ENCODE data around the gene UBASH3B. TPM values are rescaled to one million over a fixed set of nuclear protein-coding genes. Genes with fewer than 3 reads are reported as not detected.

UBASH3B gene
- total RNA-seq, 2 donors from 2014 or later, result 7.0 to 10.6 TPM

DNA sequence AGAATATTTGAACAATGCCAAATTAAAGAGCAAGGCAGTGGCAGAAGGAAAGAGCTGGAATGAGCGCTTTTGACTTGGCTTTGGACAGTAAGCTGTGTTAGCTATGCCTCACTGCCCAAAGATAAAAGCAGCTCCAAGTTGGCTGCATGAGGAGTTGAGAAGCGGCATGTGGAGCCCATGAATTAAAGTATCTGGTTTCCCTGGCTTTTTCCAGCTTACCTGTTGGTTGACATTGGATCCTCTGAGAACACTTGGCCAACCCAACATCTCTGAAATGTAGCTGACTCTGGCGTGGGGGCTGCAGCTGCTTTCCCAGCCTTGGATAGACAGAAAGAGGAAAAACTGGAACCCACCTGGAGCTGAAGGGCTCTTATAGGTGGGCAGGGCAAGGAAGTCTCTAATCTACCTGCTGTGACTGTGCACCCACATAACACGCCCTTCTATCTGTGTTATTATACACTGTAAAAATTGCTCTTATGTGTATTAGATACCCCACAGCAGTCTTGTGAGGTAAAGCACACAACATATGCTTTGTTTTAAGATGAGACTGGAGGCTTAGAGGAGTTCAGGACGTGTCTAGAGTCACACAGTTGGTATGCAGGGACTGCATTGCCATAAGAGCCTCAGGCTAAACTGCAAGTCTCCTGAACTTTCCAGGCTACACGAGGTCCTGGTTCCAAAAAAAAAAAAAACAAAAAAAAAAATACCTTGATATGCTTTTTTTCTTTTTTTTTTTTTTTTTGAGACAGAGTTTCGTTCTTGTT, 5.8 kb downstream of the UBASH3B start:
- no peak overlapping the region for H3K27ac Mint-ChIP-seq
- H3K9me3 Mint-ChIP-seq, result no peaks in the 10 kb centered on the region
- no peaks in the 10 kb centered on the region for H3K27me3 Mint-ChIP-seq
- peaks cover 14% of the 10 kb centered on the region for H3K4me1 Mint-ChIP-seq
- no peaks in the 10 kb centered on the region for H3K36me3 Mint-ChIP-seq (ENCODE audit: low read depth)
- no peak for ATAC-seq (replicated peaks)
- H3K4me3 Mint-ChIP-seq, result no peak overlapping the region

DNA sequence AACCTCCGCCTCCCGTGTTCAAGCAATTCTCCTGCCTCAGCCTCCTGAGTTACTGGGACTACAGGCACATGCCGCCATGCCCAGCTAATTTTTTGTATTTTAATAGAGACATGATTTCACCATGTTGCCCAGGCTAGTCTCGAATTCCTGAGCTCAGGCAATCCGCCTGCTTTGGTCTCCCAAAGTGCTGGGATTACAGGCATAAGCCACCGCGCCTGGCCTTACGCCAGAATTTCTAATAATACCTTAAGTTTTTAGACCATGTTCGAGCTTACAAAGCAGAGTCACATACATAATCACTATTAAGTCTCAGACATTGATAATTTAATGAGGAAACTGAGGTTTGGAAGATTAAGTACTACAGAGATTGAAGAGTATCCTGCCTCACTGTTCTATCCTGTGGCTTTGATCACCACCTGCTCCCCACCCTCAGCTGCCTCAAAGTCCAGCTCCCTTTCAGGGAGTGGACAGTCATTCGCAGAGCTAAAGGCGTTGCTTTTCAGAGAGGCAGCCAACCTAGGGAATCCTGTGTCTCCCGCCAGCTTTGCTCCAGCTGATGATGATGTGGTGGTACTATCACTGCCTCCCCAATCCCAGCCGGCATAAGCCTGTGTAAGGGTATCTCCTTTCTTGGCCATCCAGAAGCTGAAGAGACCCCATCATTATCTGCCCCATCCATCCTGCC, 7.7 kb downstream of the UBASH3B start:
- H3K36me3 Mint-ChIP-seq (ENCODE audit: low read depth), result no peaks in the 10 kb centered on the region
- no peaks in the 10 kb centered on the region for H3K27me3 Mint-ChIP-seq
- H3K27ac Mint-ChIP-seq, result no peak overlapping the region
- no peak for ATAC-seq (replicated peaks)
- H3K4me1 Mint-ChIP-seq, result peaks cover 27% of the 10 kb centered on the region
- H3K4me3 Mint-ChIP-seq, result no peak overlapping the region
- no peaks in the 10 kb centered on the region for H3K9me3 Mint-ChIP-seq

DNA sequence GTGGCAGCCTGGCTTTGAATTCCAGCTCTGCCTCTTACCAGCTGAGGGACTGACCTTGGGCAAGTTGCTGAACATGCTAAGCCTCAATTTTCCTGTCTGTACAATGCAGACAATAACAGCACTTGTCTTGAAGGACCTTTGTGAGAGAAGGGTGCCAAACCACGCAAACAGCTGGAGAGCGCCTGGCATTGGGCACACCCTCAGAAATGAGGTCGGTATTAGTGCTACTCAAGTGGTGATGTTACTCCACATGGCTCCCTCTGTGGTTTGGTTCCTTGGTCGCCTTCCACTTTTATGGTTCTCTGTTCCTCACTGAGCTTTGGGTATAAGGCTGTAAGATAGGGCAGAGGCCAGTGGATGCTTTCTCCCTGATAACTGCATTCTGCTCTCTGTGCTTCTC, 8.2 kb downstream of the UBASH3B start:
- Mint-ChIP-seq H3K36me3 (ENCODE audit: low read depth) (no peaks in the 10 kb centered on the region), H3K27ac (no peak overlapping the region), H3K27me3 (no peaks in the 10 kb centered on the region), H3K9me3 (no peaks in the 10 kb centered on the region), H3K4me3 (no peak overlapping the region), H3K4me1 (peaks cover 32% of the 10 kb centered on the region)
- ATAC-seq (replicated peaks), result no peak

DNA sequence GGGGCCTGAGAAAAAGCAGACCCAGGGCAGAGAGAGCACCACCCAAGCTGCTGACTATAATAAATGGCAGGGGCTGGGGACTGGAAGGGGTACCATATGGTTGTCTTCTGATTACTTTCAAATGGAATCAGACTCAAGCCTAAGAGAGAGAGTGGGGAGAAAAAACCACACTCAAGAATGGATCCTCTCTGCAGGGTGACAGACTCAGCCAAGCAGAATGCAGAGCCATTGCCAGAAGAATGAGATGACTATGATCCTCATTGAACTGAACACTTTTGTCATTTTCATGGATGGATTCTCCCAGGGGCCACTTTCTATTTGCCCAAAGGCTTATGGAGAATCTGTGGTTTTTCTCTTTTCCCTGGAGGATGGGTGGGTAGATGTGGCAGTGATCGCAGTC, 8.7 kb downstream of the UBASH3B start:
- Mint-ChIP-seq H3K9me3 (no peaks in the 10 kb centered on the region), H3K36me3 (ENCODE audit: low read depth) (no peaks in the 10 kb centered on the region), H3K27ac (no peak overlapping the region), H3K4me3 (no peak overlapping the region), H3K27me3 (no peaks in the 10 kb centered on the region), H3K4me1 (peaks cover 34% of the 10 kb centered on the region)
- no peak for ATAC-seq (replicated peaks)

DNA sequence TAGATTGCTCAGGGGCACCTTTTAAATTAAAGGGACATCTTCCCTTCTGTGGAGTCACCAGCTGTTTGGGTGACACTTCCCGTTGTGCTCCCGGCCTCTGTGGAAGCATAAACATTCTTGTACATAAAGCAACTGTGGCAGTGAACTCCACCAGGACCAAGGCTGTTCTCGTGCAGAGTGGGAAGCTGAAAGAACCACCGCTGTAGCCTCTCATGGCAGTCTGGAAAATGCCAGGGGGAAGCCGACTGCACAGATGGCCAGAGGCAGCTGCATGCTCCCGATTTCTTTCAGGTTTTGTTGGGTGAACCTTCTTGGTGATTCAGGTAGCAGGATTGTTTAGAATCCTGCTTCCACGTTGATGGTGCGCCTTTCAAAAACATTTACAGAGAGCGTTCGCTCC, 10.3 kb downstream of the UBASH3B start:
- Mint-ChIP-seq H3K4me3 (no peak overlapping the region), H3K36me3 (ENCODE audit: low read depth) (no peaks in the 10 kb centered on the region), H3K4me1 (peaks cover 39% of the 10 kb centered on the region), H3K9me3 (no peaks in the 10 kb centered on the region), H3K27me3 (no peaks in the 10 kb centered on the region), H3K27ac (no peak overlapping the region)
- ATAC-seq (replicated peaks), result no peak

DNA sequence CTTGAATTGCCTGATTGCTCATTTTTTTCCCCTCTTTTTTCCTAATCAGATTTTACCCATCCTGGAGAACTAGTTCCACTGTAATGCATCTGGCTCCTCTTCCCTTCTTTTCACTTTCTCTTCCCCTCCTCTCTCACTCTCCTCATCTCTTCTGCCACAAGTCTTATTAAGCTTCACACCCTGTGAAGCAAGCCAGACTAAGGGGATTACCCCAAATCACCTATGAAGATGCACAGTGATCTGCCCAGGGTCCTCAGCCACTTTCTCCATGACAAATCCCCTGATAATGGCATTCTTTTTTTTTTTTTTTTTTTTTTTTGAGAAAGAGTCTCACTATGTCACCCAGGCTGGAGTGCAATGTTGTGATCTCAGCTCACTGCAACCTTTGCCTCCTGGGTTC, 11.2 kb downstream of the UBASH3B start:
- no peaks in the 10 kb centered on the region for H3K9me3 Mint-ChIP-seq
- no peaks in the 10 kb centered on the region for H3K27me3 Mint-ChIP-seq
- ATAC-seq (replicated peaks), result peak; percentile 43
- peak overlapping the region; percentile 5 for H3K4me3 Mint-ChIP-seq
- no peak overlapping the region for H3K27ac Mint-ChIP-seq
- no peaks in the 10 kb centered on the region for H3K36me3 Mint-ChIP-seq (ENCODE audit: low read depth)
- peaks cover 39% of the 10 kb centered on the region for H3K4me1 Mint-ChIP-seq

DNA sequence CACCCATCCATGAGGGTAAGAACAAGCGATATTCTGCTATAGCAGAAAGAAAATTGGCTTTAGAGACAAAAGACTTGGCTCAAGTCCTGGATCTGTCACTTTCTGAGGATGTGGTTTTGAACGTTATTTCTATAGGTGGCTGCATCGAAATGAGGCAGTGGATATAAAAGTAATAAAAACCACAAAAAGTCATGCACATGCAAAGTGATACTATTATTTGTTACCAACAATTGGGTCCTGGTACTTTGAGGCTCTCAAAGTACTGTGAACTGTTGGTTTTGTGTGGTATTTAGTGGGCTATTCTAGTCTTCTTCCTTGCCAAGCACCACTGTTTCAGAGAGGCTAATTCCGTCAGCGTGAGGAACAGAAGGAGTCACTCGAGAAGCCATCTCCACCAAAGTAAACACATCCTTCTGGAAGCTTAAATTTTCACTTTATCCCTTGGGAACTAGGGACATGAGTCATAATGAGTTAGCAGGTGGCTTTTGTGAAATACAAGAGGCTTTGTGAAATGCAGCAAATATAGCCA, 13.1 kb downstream of the UBASH3B start:
- Mint-ChIP-seq H3K4me1 (peaks cover 41% of the 10 kb centered on the region), H3K27ac (peak overlapping the region; percentile 52), H3K4me3 (peak overlapping the region; percentile 59), H3K9me3 (no peaks in the 10 kb centered on the region), H3K36me3 (ENCODE audit: low read depth) (no peaks in the 10 kb centered on the region), H3K27me3 (no peaks in the 10 kb centered on the region)
- peak; percentile 80 for ATAC-seq (replicated peaks)

DNA sequence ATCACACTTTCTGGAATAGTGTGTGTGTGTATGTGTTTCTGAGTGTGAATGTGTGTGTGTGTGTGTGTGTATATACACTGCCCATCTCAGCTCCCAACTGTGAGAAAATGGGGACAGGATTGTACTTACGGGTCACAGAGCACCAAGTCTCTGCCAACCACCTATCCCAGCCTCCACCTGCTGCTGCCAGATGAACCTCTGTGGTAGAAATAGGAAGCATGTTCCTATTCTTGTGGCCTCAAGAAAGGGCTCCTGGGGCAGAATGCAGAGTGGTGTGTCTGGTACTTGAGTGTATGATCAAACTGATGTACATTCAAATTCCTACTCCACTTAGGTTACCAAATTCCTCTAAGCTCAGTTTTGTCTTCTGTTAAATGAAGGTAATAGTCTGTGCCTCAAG, 14.6 kb downstream of the UBASH3B start:
- Mint-ChIP-seq H3K27ac (no peak overlapping the region), H3K4me1 (peaks cover 36% of the 10 kb centered on the region), H3K36me3 (ENCODE audit: low read depth) (no peaks in the 10 kb centered on the region), H3K27me3 (no peaks in the 10 kb centered on the region), H3K9me3 (no peaks in the 10 kb centered on the region), H3K4me3 (no peak overlapping the region)
- no peak for ATAC-seq (replicated peaks)

DNA sequence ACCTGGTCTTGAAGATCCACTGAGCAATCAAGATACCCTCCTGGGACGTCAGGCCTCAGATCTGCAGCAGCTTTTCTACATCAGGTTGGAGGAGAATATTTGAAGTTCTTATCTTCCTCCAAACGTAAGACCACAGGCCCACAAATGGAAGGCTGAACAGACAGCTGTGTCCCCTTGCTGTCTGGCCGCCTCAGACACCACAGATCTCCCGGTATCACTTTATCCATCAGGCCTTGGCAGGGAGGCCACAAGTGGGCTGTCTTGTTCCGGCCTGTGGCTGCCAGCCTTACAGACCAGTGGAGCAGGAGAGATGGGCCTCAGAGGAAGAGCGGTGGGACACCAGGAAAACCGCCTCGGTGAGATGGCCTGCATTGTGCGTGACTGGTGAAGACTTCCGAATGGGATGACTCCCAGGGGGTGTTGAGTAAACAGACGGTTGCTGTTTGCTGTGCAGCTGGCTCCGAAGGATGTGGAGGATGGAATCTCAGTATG, 15.9 kb downstream of the UBASH3B start:
- no peak for ATAC-seq (replicated peaks)
- Mint-ChIP-seq H3K27ac (no peak overlapping the region), H3K4me1 (peaks cover 41% of the 10 kb centered on the region), H3K36me3 (ENCODE audit: low read depth) (no peaks in the 10 kb centered on the region), H3K27me3 (no peaks in the 10 kb centered on the region), H3K9me3 (no peaks in the 10 kb centered on the region), H3K4me3 (no peak overlapping the region)

DNA sequence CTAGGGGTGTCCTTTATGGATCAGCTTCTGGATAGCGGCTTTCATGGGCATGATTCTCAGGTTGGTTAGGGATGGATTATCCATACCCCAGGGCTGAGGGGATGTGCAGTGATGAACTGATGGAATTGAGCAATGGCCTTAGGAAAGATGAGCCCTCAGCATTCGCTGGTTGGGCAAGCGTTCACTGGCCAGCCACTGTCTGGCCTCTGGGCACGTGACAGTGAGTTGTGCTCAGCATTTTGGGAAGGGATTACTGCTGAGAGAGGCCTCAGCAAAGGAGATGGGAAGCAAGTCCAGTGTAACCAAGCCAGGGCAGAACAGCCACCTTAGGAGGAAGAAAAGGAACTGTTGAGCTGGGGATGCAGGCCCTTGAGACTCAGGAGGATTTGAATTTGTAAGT, 17.4 kb downstream of the UBASH3B start:
- no peaks in the 10 kb centered on the region for H3K27me3 Mint-ChIP-seq
- no peaks in the 10 kb centered on the region for H3K9me3 Mint-ChIP-seq
- no peaks in the 10 kb centered on the region for H3K36me3 Mint-ChIP-seq (ENCODE audit: low read depth)
- ATAC-seq (replicated peaks), result no peak
- H3K27ac Mint-ChIP-seq, result no peak overlapping the region
- peaks cover 35% of the 10 kb centered on the region for H3K4me1 Mint-ChIP-seq
- no peak overlapping the region for H3K4me3 Mint-ChIP-seq

DNA sequence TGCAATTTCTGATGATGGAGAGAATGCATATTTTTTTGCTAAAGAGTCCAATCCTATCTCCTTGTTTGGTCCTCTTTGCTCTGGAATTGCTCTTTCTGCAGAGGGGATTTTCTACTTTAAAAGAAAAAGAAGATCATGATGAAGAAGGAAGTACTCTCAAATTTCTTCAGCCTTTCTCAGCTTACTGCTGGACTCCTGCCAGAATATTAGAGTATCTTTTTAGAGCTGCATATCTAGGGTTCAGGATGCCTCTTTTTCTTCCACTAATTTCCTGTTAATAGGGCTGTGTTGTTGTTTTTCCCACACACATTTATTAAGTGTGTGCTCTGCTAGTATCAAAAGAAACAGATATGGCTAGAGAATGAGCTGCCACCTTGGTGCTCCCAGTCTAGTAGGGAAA, 18.2 kb downstream of the UBASH3B start:
- H3K27ac Mint-ChIP-seq, result no peak overlapping the region
- no peaks in the 10 kb centered on the region for H3K36me3 Mint-ChIP-seq (ENCODE audit: low read depth)
- no peaks in the 10 kb centered on the region for H3K9me3 Mint-ChIP-seq
- H3K27me3 Mint-ChIP-seq, result no peaks in the 10 kb centered on the region
- ATAC-seq (replicated peaks), result no peak
- H3K4me3 Mint-ChIP-seq, result no peak overlapping the region
- peaks cover 28% of the 10 kb centered on the region for H3K4me1 Mint-ChIP-seq

DNA sequence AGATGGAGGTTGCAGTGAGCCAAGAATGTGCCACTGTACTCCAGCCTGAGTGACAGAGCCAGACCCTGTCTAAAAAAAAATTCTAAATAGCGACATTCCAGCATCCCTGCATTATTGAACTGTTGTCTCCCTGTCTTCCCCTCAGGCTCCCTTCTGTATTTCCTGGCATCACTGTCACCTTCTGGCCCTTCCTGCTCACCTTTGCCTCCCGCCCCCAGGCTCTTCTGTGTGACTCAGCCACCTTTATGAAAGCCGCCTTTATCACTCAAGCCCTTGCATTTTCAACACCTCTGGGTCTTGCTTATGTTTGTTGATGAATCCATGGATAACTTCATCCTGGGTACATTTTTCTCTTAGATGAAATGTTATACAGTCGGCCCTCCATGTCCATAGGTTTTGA, 21.1 kb downstream of the UBASH3B start:
- Mint-ChIP-seq H3K9me3 (no peaks in the 10 kb centered on the region), H3K27ac (no peak overlapping the region), H3K4me3 (peak overlapping the region; percentile 18), H3K36me3 (ENCODE audit: low read depth) (no peaks in the 10 kb centered on the region), H3K4me1 (peaks cover 18% of the 10 kb centered on the region), H3K27me3 (no peaks in the 10 kb centered on the region)
- ATAC-seq (replicated peaks), result peak; percentile 48

DNA sequence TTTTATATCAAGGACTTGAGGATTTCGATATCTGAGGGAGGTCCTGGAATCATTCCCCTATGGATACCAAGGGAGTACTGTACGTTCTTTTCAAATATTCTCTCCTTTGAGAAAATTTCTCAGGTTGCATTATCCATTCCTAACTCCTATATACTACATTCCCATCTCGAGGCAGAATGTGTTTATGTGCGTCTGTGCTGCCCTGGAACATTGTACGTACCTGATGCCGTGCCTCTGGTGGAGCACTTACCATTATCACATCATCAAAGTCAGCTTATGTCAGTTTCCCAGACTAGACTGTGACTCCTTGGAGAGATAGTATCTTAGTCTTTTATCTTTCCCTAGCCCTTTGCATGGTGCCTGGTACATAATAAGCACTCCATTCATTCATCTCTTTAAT, 21.7 kb downstream of the UBASH3B start:
- Mint-ChIP-seq H3K27me3 (no peaks in the 10 kb centered on the region), H3K4me1 (peaks cover 18% of the 10 kb centered on the region), H3K27ac (no peak overlapping the region), H3K4me3 (no peak overlapping the region), H3K9me3 (no peaks in the 10 kb centered on the region), H3K36me3 (ENCODE audit: low read depth) (no peaks in the 10 kb centered on the region)
- no peak for ATAC-seq (replicated peaks)

DNA sequence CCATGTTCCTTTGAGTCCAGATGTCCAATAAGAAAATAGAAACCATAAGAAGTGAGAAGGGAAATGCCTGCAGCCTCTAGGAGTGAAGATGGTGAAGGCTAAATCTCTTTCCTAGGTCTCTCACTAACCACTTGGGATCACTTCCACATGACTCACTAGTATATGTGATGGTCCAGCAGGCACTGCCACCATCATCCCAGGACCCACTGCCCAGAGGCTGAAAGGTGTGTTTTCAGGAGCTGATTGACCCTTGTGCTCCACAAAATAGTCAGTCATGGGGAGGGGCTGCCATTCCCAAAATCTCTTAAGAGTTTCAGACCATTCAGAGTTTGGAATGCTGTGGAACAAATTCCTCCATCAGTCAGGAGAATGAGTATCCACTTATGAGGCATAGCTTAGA, 22.9 kb downstream of the UBASH3B start:
- peaks cover 14% of the 10 kb centered on the region for H3K4me1 Mint-ChIP-seq
- no peak overlapping the region for H3K27ac Mint-ChIP-seq
- no peaks in the 10 kb centered on the region for H3K9me3 Mint-ChIP-seq
- H3K36me3 Mint-ChIP-seq (ENCODE audit: low read depth), result no peaks in the 10 kb centered on the region
- H3K4me3 Mint-ChIP-seq, result no peak overlapping the region
- no peak for ATAC-seq (replicated peaks)
- no peaks in the 10 kb centered on the region for H3K27me3 Mint-ChIP-seq

DNA sequence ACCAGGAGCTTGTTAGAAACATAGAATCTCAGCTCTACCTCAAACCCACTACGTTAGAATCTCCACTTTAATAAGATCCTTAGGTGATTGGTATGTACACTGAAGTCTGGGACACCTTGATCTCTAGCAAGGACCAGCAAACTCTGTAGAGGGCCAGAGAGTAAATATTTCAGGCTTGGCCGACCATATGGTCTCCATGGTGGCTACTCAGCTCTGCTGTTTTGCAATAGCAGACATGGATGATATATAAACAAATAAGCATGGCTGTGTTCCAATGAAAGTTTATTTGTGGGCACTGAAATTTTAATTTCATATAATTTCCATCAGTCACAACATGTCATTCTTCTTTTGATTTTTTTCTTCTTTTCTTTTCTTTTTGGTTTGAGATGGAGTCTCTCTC, 23.9 kb downstream of the UBASH3B start:
- Mint-ChIP-seq H3K4me3 (no peak overlapping the region), H3K36me3 (ENCODE audit: low read depth) (no peaks in the 10 kb centered on the region)
- ATAC-seq (replicated peaks), result no peak

More for the DNA sequence above, 23.9 kb downstream of the UBASH3B start:
- Mint-ChIP-seq H3K9me3 (no peaks in the 10 kb centered on the region), H3K27me3 (no peaks in the 10 kb centered on the region), H3K27ac (no peak overlapping the region), H3K4me1 (peaks cover 14% of the 10 kb centered on the region)

Measured in activated T-helper 17 cell treated with anti-CD3 and anti-CD28 coated beads, Interleukin-2, amount 50 U/mL, for 72 hours (primary cell).